Measurements from ENCODE around the gene ARHGAP31. TPM values are rescaled to one million over a fixed set of nuclear protein-coding genes. Genes with fewer than 3 reads are reported as not detected.

ARHGAP31 gene
- total and polyA plus RNA-seq, 2 experiments from 2014 or later = 1.2 to 4.3 TPM

- H3K4me3 Mint-ChIP-seq = peak overlapping the region; percentile 84
- peak overlapping the region; percentile 96 for H2AFZ ChIP-seq
- H3K27ac Mint-ChIP-seq = peak overlapping the region; percentile 90
- H4K20me1 ChIP-seq (replicated peaks; ENCODE audit: insufficient read depth) = no peaks in the 10 kb centered on the region
- peak overlapping the region; percentile 96 for H3K4me2 ChIP-seq
- ATAC-seq (peak; percentile 82), DNase-seq (ENCODE audit: low spot score) (peak; percentile 29)
- peaks cover 37% of the 10 kb centered on the region for H3K4me1 Mint-ChIP-seq
- peak overlapping the region; percentile 84 for H3K4me3 ChIP-seq
- H3K36me3 ChIP-seq (ENCODE audit: insufficient read depth) = no peaks in the 10 kb centered on the region
- peaks cover 2% of the 10 kb centered on the region for H3K27me3 Mint-ChIP-seq (ENCODE audit: insufficient read depth, low read depth, poor library complexity)
- TF ChIP-seq REST (IDR thresholded peaks at IDR 0.05; ENCODE audit: unreplicated experiment) (no peak), POLR2AphosphoS5 (IDR thresholded peaks at IDR 0.05; ENCODE audit: low read depth) (0 out of 2 replicates have a peak, but pooled peaks have one; percentile 17), ZNF462 (CRISPR knock-in tag; IDR thresholded peaks at IDR 0.05) (no peak), EZH2 (IDR thresholded peaks at IDR 0.05; ENCODE audit: low read depth, unreplicated experiment) (no peak), CREB1 (CRISPR knock-in tag; IDR thresholded peaks at IDR 0.05; ENCODE audit: low read depth) (no peak), ZNF114 (CRISPR knock-in tag; IDR thresholded peaks at IDR 0.05) (no peak), CTCF (conservative IDR thresholded peaks at IDR 0.05; ENCODE audit: low read depth in 2 of 2) (no peak), ZNF331 (CRISPR knock-in tag; IDR thresholded peaks at IDR 0.05; ENCODE audit: low read depth) (no peak)
- H3K27ac ChIP-seq (ENCODE audit: low read depth) = peak overlapping the region; percentile 95
- peaks cover 47% of the 10 kb centered on the region for H3K4me1 ChIP-seq (ENCODE audit: insufficient read depth)
- H3K27me3 ChIP-seq (ENCODE audit: insufficient read depth) = no peaks in the 10 kb centered on the region
- H3F3A ChIP-seq (replicated peaks; ENCODE audit: low read depth) = peaks cover 5% of the 10 kb centered on the region
- H3K9me3 Mint-ChIP-seq = no peaks in the 10 kb centered on the region
- H3K9me2 ChIP-seq (ENCODE audit: insufficient read depth) = no peaks in the 10 kb centered on the region
- no peaks in the 10 kb centered on the region for H3K36me3 Mint-ChIP-seq (ENCODE audit: low read depth)
- no peaks in the 10 kb centered on the region; the same call in 1 of the 2 replicates for H3K79me2 ChIP-seq (replicated peaks; ENCODE audit: insufficient read depth)
These were observed 28.0 kb downstream of the ARHGAP31 start for GRCh38 chr3:119322021-119322834.

Data from GM23338 (cell line).